Transverse colon (tissue), 4 donors: ENCODE data around the gene DIO3. TPM values are rescaled to one million over a fixed set of nuclear protein-coding genes. Genes with fewer than 3 reads are reported as not detected.

Experiments used
- DNase-seq: peaks from one replicate; pipeline ENCODE4 v3.0.0-alpha.2; 2019
- H3K27ac ChIP-seq, 4 donors: fragments of 200-600 bp; sonication (generic); 2 replicates each; pipeline ENCODE4 v1.5.1; 2016 to 2018; ENCODE audit warnings: inconsistent platforms in 4 of 4
- H3K27me3 ChIP-seq: fragments of 200-600 bp; sonication (generic); 2 replicates; pipeline ENCODE4 v1.5.1; 2017; ENCODE audit warnings: inconsistent platforms
- H3K36me3 ChIP-seq, 4 donors: fragments of 200-600 bp; sonication (generic); 2 replicates each; pipeline ENCODE4 v1.5.1; 2017 to 2019; ENCODE audit warnings: inconsistent platforms in 4 of 4
- H3K4me1 ChIP-seq, 4 donors: fragments of 200-600 bp; sonication (generic); 2 replicates each; pipeline ENCODE4 v1.5.1; 2017 to 2020; ENCODE audit warnings: inconsistent platforms in 4 of 4
- H3K4me3 ChIP-seq, 4 donors: fragments of 200-600 bp; sonication (generic); 1 replicate in 1 of 4; 2 replicates in 3 of 4; pipeline versions ENCODE4 v1.5.1 to v1.6.1; 2017 to 2019; ENCODE audit warnings: inconsistent platforms in 4 of 4
- H3K9me3 ChIP-seq, 2 donors: fragments of 200-600 bp; sonication (generic); 2 replicates each; pipeline ENCODE4 v1.5.1; 2017 to 2019; ENCODE audit warnings: inconsistent platforms in 2 of 2
- EP300 ChIP-seq: sonication (generic); formaldehyde crosslinking; IDR thresholded peaks from one replicate; pipeline ENCODE4 v1.6.1; 2017; ENCODE audit warnings: antibody characterized with exemption, low read depth
- POLR2A ChIP-seq: fragments of 450-650 bp; IDR thresholded peaks from one replicate; pipeline ENCODE4 v1.6.1; 2016; ENCODE audit warnings: antibody characterized with exemption, mild to moderate bottlenecking, moderate library complexity
- POLR2AphosphoS5 ChIP-seq, 3 donors: sonication (generic); formaldehyde crosslinking; IDR thresholded peaks; one replicate each; pipeline ENCODE4 v1.6.1; 2016; ENCODE audit warnings: antibody characterized with exemption in 3 of 3
- WGBS, 2 donors: methylation state at CpG; one replicate each; pipeline ENCODE4 v1.1.5; 2018; ENCODE audit warnings: low coverage in 1 of 2; 5-methylcytosine and 5-hydroxymethylcytosine counted together
- in situ Hi-C, 4 donors: fragments of 200-750 bp; cut with MboI; loops; one replicate each; pipeline versions ENCODE4 v1.15.0 to v1.15.1; 2017; ENCODE audit warnings: low sequenced_read_pairs in 3 of 4, low pct_ligation_motif_present in 1 of 4, low pct_unique_long_range_greater_than_20kb in 1 of 4
- intact Hi-C: fragments of 100-400 bp; cut with DNase I; formaldehyde crosslinking; loops from one replicate; pipeline ENCODE4 v1.15.1; 2023; ENCODE audit warnings: low total_unique reads
- total RNA-seq, 4 donors: library from RNA; depleted of rRNA; stranded (reverse); fragments of >200 nt; gene quantifications; one replicate each; pipeline ENCODE4 v1.1.0, GENCODE V29; 2016
- TF ChIP-seq, protein P1 (sequence below), 5 experiments: fragments of 200-600 bp in 3 of 5; fragments of 450-650 bp in 2 of 5; sonication (generic) in 3 of 5; IDR thresholded peaks; 1 replicate in 2 of 5; 2 replicates in 3 of 5; pipeline ENCODE4 v1.5.1; 2016 to 2017; ENCODE audit warnings: antibody characterized with exemption in 5 of 5, inconsistent platforms in 3 of 5, mild to moderate bottlenecking in 2 of 5, moderate library complexity in 1 of 5

The DIO3 gene
- total RNA-seq, 4 donors from 2014 or later = 1.2 to 2.9 (median 1.4) TPM; not detected in 1

DNA sequence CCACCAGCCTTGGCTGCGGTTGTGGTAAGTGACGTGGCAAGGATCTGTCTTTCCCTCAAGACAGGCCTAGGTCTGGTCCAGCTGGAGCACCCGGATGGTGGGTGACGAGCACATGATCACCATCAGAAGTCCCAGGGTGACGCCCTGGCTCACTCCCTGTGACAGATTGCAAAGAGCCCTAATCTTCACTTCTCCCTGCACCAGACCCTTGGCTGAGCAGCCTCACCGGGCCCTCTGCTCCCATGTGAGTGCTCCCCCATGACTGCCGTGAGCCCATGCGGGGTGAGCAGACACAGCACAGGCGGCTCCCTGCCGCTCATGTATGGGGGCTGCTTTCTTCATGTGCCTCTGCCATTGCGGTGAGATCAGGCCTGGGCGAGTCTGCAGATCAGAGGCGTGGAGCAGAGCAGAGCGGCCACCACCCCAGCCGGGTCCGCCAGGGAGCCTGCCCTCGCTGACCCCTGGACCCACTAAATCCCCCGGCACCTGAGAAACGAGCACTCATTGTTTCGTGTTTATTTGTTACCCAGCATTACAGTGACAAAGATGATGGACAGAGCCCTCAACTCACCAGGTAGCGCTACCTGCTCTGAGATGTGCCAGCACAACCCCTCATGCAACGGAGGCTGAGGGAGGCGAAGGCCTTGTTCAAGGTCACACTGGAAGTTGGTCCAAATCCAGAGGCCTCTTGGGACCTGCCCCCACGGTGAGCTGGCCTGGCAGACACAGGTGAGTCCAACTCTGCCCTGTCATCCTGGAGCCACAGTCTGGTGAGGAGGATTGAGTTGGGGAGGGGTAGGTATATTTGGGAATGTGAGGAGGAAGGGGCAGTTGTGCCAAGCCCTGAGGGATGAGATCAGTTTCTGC, 9.3 kb upstream of the DIO3 start:
- H3K36me3 ChIP-seq = no peaks in the 10 kb centered on the region
- H3K4me3 ChIP-seq = no peak overlapping the region
- TF ChIP-seq, protein P1, sequence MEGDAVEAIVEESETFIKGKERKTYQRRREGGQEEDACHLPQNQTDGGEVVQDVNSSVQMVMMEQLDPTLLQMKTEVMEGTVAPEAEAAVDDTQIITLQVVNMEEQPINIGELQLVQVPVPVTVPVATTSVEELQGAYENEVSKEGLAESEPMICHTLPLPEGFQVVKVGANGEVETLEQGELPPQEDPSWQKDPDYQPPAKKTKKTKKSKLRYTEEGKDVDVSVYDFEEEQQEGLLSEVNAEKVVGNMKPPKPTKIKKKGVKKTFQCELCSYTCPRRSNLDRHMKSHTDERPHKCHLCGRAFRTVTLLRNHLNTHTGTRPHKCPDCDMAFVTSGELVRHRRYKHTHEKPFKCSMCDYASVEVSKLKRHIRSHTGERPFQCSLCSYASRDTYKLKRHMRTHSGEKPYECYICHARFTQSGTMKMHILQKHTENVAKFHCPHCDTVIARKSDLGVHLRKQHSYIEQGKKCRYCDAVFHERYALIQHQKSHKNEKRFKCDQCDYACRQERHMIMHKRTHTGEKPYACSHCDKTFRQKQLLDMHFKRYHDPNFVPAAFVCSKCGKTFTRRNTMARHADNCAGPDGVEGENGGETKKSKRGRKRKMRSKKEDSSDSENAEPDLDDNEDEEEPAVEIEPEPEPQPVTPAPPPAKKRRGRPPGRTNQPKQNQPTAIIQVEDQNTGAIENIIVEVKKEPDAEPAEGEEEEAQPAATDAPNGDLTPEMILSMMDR (IDR thresholded peaks at IDR 0.05) = no peak
- TF ChIP-seq POLR2AphosphoS5 (IDR thresholded peaks at IDR 0.05) (no peak), EP300 (no peak), POLR2A (no peak)
- DNase-seq = no peak
- no peaks in the 10 kb centered on the region for H3K9me3 ChIP-seq
- in situ Hi-C loops = no loop called here
- intact Hi-C loops = loop anchor here (10.0 kb wide), 1 partner anchor 367 kb away; no protein-coding TSS in a partner anchor
- 85% methylated on average over 22 of the region's 24 CpGs; no CpG with 5 or more reads in 1 of the 2 donors for WGBS, 2 donors
- H3K27ac ChIP-seq = no peak overlapping the region
- peaks cover 0 to 21% (median 11%) of the 10 kb centered on the region in 4 donors for H3K4me1 ChIP-seq
- no peaks in the 10 kb centered on the region for H3K27me3 ChIP-seq

DNA sequence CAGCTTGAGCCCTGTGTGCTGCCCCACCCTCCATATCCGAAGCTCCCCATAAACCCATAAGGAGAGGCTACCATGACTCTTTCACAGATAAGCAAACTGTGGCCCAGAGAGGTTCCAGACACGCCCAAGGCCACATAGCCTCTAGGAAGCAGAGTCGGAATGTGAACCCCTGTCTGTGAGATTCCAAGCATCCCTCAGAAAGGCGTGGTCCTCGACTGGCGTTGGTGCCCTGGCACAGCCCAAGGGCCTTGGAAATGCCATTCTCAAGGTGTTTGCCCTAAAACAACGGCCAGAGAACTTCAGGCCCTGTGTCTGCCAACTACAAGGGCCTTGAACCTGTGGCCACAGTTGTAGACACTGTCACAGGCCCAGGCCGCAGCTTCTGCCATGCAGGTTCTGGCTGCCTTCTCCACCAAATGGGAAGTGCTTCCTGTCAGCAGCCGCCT, 8.5 kb upstream of the DIO3 start:
- in situ Hi-C loops (no loop called here), intact Hi-C loops (loop anchor here (10.0 kb wide), 1 partner anchor 368 kb away; no protein-coding TSS in a partner anchor)
- no peak overlapping the region for H3K4me3 ChIP-seq
- WGBS, 2 donors = 62% methylated on average over 9 of the region's 9 CpGs; no CpG with 5 or more reads in 1 of the 2 donors
- TF ChIP-seq POLR2AphosphoS5 (IDR thresholded peaks at IDR 0.05) = no peak
- no peak for TF ChIP-seq POLR2A
- TF ChIP-seq, protein P1 (IDR thresholded peaks at IDR 0.05) = no peak
- no peak overlapping the region for H3K27ac ChIP-seq
- no peaks in the 10 kb centered on the region for H3K9me3 ChIP-seq
- no peak for DNase-seq
- peaks cover 0 to 21% (median 11%) of the 10 kb centered on the region in 4 donors for H3K4me1 ChIP-seq
- H3K27me3 ChIP-seq = peaks cover 6% of the 10 kb centered on the region
- no peaks in the 10 kb centered on the region for H3K36me3 ChIP-seq

DNA sequence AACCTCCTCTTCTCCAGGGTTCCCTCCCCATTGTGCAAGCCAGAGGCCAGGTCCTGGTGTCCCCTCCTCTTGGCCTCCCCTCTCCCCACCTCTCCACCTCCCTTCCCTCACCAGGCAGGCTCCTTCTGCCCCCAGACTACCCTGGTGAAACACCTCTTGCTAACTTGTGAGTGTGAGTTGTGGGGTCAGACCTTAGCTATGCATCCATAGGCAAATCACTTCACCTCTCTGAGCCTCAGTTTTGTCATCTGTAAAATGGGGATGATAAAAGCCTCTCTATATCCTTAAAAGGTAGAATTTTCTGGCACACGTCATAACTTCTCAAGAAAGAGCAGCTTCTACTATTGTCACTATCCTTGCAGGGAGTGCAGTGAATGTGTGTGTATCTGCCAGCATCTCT, 7.9 kb upstream of the DIO3 start:
- in situ Hi-C loops = no loop called here
- H3K27me3 ChIP-seq = peaks cover 12% of the 10 kb centered on the region
- WGBS, 2 donors = 90% methylated on average over 1 of the region's 1 CpG; no CpG with 5 or more reads in 1 of the 2 donors

DNA sequence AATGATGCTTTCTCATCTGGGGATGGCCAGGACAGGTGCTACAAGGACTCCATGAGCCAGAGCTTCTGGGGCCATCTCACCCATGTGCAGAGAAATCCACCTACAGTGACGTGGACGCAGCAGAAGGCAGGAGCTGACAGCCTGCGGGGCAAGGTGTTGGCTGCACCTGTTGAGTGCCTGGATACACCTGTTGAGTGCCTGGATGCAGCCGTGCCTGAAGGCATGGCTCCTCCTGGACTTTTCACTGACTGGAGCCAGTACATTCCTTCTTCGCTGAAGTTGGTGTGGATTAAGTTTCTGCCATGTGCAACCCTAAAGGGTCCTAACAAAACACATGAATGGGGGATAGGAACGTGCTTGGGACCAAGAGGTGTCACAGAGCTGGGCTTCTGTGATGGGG, 7.4 kb upstream of the DIO3 start:
- intact Hi-C loops = loop anchor here (10.0 kb wide), 1 partner anchor 369 kb away; no protein-coding TSS in a partner anchor
- in situ Hi-C loops = no loop called here
- TF ChIP-seq EP300 = no peak
- TF ChIP-seq POLR2A = no peak
- TF ChIP-seq, protein P1 (IDR thresholded peaks at IDR 0.05) = no peak
- no peak for TF ChIP-seq POLR2AphosphoS5 (IDR thresholded peaks at IDR 0.05)
- Histone ChIP-seq H3K27ac (no peak overlapping the region), H3K4me1 (peaks cover 0 to 21% (median 11%) of the 10 kb centered on the region in 4 donors), H3K9me3 (no peaks in the 10 kb centered on the region), H3K4me3 (no peak overlapping the region), H3K27me3 (peaks cover 17% of the 10 kb centered on the region), H3K36me3 (no peaks in the 10 kb centered on the region)
- 93% methylated on average over 5 of the region's 6 CpGs; no CpG with 5 or more reads in 1 of the 2 donors for WGBS, 2 donors
- no peak for DNase-seq

More for the DNA sequence above, 7.9 kb upstream of the DIO3 start:
- intact Hi-C loops = loop anchor here (10.0 kb wide), 1 partner anchor 369 kb away; no protein-coding TSS in a partner anchor
- Histone ChIP-seq H3K27ac (no peak overlapping the region), H3K9me3 (no peaks in the 10 kb centered on the region), H3K36me3 (no peaks in the 10 kb centered on the region), H3K4me1 (peaks cover 0 to 21% (median 11%) of the 10 kb centered on the region in 4 donors), H3K4me3 (no peak overlapping the region)
- no peak for DNase-seq
- TF ChIP-seq, protein P1 (IDR thresholded peaks at IDR 0.05) = no peak
- TF ChIP-seq POLR2AphosphoS5 (IDR thresholded peaks at IDR 0.05) (no peak), POLR2A (no peak), EP300 (no peak)
